HEK293 (cell line): ENCODE results near the gene DNER.

ENCODE experiments used
- CTCF ChIP-seq: fragments of 450-650 bp; formaldehyde crosslinking; IDR thresholded peaks from 2 replicates; pipeline ENCODE4 v1.5.1; 2016; ENCODE audit warnings: missing biosample characterization, missing genetic modification characterization
- MZF1 ChIP-seq: fragments of 450-650 bp; formaldehyde crosslinking; IDR thresholded peaks from 2 replicates; pipeline ENCODE4 v1.5.1; 2017; ENCODE audit warnings: missing biosample characterization, missing genetic modification characterization, borderline replicate concordance
- TCF7L2 ChIP-seq: IDR thresholded peaks from 2 replicates; pipeline ENCODE4 v1.6.1; 2011; ENCODE audit warnings: low read depth, mild to moderate bottlenecking, inconsistent platforms, low read length, moderate library complexity, borderline replicate concordance
- ZNF280C ChIP-seq: fragments of 450-650 bp; formaldehyde crosslinking; IDR thresholded peaks from 2 replicates; pipeline ENCODE4 v1.5.1; 2016; ENCODE audit warnings: missing biosample characterization, missing genetic modification characterization
- ZNF341 ChIP-seq: fragments of 450-650 bp; formaldehyde crosslinking; IDR thresholded peaks from 2 replicates; pipeline ENCODE4; 2016; ENCODE audit warnings: low read depth, missing biosample characterization, missing genetic modification characterization
- ZNF433 ChIP-seq: fragments of 450-650 bp; formaldehyde crosslinking; IDR thresholded peaks from 2 replicates; pipeline ENCODE4 v1.5.1; 2016; ENCODE audit warnings: missing biosample characterization, missing genetic modification characterization, low read depth
- ZNF514 ChIP-seq: fragments of 450-650 bp; formaldehyde crosslinking; IDR thresholded peaks from 2 replicates; pipeline ENCODE4 v1.5.1; 2016; ENCODE audit warnings: missing biosample characterization, missing genetic modification characterization
- ZSCAN18 ChIP-seq: fragments of 450-650 bp; formaldehyde crosslinking; IDR thresholded peaks from 2 replicates; pipeline ENCODE4 v1.5.1; 2016; ENCODE audit warnings: missing biosample characterization, missing genetic modification characterization

- TF ChIP-seq ZNF280C (no peak), MZF1 (tag by site-specific recombination) (no peak), CTCF (tag by site-specific recombination) (no peak), ZNF514 (tag by site-specific recombination) (no peak), TCF7L2 (no peak), ZSCAN18 (tag by site-specific recombination) (no peak), ZNF433 (tag by site-specific recombination) (no peak), ZNF341 (tag by site-specific recombination) (no peak)
Measured at GRCh38 chr2:229563388-229563787, 151.0 kb downstream of the DNER start.
